ENCODE measurements around the gene BTBD9.

GRCh38 chr6:38279423-38279822, 360.3 kb downstream of the BTBD9 start:
- TF ChIP-seq POLR2A (IDR thresholded peaks at IDR 0.05) (no peak), CTCF (IDR thresholded peaks at IDR 0.05 in 4 of 5, conservative IDR thresholded peaks at IDR 0.05 in 1 of 5) (no peak)
